Measurements from ENCODE around the gene NDUFS3. TPM values are rescaled to one million over a fixed set of nuclear protein-coding genes. Genes with fewer than 3 reads are reported as not detected.
"Not testable (repeated sequence)": the region's sequence is repeated elsewhere in the genome, so short reads cannot be mapped to it uniquely, and the experiment has no call there.

The NDUFS3 gene
- total RNA-seq, 2 donors from 2014 or later = 69.6 to 77.7 TPM

DNA sequence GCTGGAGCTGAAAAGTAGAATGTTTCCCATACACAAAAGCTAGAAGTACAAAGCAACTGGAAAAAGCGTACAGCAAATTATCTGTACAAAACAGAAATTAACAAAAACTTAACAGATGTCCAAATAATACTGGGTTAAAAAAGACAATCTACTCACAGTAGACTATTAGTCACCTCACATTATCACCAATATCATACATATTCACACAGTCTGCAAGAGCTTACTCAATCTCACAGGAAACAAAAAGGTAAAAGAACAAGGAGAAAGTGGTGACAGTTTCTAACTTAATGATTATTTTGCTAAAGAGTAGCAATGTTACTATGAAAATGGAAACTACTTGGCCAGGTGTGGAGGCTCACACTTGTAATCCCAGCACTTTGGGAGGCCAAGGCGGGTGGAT is 37.8 kb upstream of the NDUFS3 start:
- Histone ChIP-seq H3K36me3 (no peaks in the 10 kb centered on the region), H3K4me3 (no peak overlapping the region), H3K27me3 (replicated peaks; ENCODE audit: insufficient read depth) (no peaks in the 10 kb centered on the region), H3K9me3 (no peaks in the 10 kb centered on the region), H3K4me1 (replicated peaks) (no peaks in the 10 kb centered on the region), H3K27ac (no peak overlapping the region)
- intact Hi-C loops (cut with DNase I) = no loop called here
- no peak for DNase-seq (ENCODE audit: low spot score)
- TF ChIP-seq POLR2A (IDR thresholded peaks at IDR 0.05) (no peak), POLR2AphosphoS5 (IDR thresholded peaks at IDR 0.05) (no peak)
- TF ChIP-seq, protein P1, sequence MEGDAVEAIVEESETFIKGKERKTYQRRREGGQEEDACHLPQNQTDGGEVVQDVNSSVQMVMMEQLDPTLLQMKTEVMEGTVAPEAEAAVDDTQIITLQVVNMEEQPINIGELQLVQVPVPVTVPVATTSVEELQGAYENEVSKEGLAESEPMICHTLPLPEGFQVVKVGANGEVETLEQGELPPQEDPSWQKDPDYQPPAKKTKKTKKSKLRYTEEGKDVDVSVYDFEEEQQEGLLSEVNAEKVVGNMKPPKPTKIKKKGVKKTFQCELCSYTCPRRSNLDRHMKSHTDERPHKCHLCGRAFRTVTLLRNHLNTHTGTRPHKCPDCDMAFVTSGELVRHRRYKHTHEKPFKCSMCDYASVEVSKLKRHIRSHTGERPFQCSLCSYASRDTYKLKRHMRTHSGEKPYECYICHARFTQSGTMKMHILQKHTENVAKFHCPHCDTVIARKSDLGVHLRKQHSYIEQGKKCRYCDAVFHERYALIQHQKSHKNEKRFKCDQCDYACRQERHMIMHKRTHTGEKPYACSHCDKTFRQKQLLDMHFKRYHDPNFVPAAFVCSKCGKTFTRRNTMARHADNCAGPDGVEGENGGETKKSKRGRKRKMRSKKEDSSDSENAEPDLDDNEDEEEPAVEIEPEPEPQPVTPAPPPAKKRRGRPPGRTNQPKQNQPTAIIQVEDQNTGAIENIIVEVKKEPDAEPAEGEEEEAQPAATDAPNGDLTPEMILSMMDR (IDR thresholded peaks at IDR 0.05) = no peak
- WGBS = 97% methylated on average over 2 of the region's 2 CpGs

DNA sequence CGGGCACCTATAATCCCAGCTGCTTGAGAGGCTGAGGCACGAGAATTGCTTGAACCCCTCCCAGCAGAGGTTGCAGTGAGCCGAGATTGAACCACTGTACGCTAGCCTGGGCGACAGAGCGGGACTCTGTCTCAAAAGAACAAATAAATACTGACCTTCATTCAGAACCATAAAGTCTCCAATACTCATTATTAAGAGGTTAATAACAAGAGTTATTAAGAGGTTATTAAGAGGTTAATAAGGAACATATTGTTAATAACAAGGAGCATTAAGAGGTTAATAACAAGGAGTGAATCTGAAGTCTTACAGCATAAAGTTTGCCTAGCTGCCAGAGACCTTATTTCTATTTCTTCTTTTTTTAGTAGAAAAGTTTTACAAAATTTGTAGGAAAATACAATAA is 33.6 kb upstream of the NDUFS3 start:
- no peak for DNase-seq (ENCODE audit: low spot score)
- H3K4me1 ChIP-seq (replicated peaks) = no peaks in the 10 kb centered on the region
- intact Hi-C loops (cut with DNase I) = no loop called here
- H3K9me3 ChIP-seq = no peaks in the 10 kb centered on the region
- H3K4me3 ChIP-seq = no peak overlapping the region
- WGBS = 94% methylated on average over 6 of the region's 6 CpGs
- TF ChIP-seq, protein P1 (IDR thresholded peaks at IDR 0.05) = no peak
- TF ChIP-seq POLR2AphosphoS5 (IDR thresholded peaks at IDR 0.05) = no peak
- no peak for TF ChIP-seq POLR2A (IDR thresholded peaks at IDR 0.05)
- no peaks in the 10 kb centered on the region for H3K27me3 ChIP-seq (replicated peaks; ENCODE audit: insufficient read depth)
- H3K27ac ChIP-seq = no peak overlapping the region
- no peaks in the 10 kb centered on the region for H3K36me3 ChIP-seq

DNA sequence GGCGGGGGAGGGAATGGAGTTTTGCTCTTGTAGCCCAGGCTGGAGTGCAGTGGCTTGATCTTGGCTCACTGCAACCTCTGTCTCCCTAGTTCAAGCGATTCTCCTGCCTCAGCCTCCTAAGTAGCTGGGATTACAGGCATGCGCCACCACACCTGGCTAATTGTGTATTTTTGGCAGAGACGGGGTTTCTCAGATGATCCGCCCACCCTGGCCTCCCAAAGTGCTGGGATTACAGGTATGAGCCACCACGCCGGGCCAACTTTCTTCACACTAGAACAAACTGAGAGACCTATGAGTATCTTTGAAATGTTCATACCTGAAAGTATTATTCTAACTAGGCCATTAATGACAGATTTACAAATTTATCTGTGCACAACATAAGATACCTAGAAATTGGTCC is 32.6 kb upstream of the NDUFS3 start:
- H3K9me3 ChIP-seq; DNase-seq (ENCODE audit: low spot score); H3K4me3 ChIP-seq; H3K4me1 ChIP-seq (replicated peaks); H3K27ac ChIP-seq; intact Hi-C loops (cut with DNase I); H3K27me3 ChIP-seq (replicated peaks; ENCODE audit: insufficient read depth); H3K36me3 ChIP-seq: not testable (repeated sequence)
- WGBS = 90% methylated on average over 7 of the region's 7 CpGs

DNA sequence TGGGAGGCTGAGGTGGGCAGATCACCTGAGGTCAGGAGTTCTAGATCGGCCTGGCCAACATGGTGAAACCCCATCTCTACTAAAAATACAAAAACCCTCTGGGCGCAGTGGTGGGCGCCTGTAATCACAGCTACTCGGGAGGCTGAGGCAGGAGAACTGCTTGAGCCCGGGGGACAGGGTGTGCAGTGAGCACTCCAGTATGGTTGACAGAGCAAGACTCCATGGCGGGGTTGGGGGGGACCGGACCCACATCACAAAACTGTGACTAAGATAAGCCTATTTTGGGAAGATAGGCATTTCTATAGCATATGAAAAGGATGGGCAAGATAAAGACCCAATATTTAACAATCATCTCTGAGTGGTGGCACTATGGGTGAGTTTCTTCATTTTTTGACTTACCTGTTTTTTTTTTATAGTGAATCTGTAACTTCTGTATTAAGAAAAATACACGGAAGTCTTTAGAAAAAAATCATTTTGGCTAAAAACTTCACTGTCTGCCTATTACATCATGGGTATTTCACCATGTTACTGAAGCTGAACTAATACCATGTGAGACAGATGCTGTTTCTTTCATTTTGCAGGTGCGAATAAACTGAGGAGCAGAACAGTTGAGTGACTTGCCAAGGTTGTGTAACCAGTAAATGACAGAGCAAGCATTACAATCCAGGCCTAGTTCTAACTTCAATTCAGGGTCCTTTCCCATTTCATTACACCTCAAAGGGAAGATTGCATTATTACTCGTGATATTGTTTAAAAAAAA is 28.4 kb upstream of the NDUFS3 start:
- H3K4me3 ChIP-seq = no peak overlapping the region
- no peaks in the 10 kb centered on the region for H3K36me3 ChIP-seq
- H3K27me3 ChIP-seq (replicated peaks; ENCODE audit: insufficient read depth) = no peaks in the 10 kb centered on the region
- H3K4me1 ChIP-seq (replicated peaks) = no peaks in the 10 kb centered on the region
- 84% methylated on average over 10 of the region's 10 CpGs for WGBS
- TF ChIP-seq, protein P1 (IDR thresholded peaks at IDR 0.05) = no peak
- no peak for TF ChIP-seq POLR2AphosphoS5 (IDR thresholded peaks at IDR 0.05)
- no peak for TF ChIP-seq POLR2A (IDR thresholded peaks at IDR 0.05)
- no peaks in the 10 kb centered on the region for H3K9me3 ChIP-seq
- DNase-seq (ENCODE audit: low spot score) = no peak
- H3K27ac ChIP-seq = no peak overlapping the region
- intact Hi-C loops (cut with DNase I) = loop anchor here (5.0 to 10.0 kb wide), 2 partner anchors 83 to 146 kb away; partner anchors contain the start of gene SLC39A13

DNA sequence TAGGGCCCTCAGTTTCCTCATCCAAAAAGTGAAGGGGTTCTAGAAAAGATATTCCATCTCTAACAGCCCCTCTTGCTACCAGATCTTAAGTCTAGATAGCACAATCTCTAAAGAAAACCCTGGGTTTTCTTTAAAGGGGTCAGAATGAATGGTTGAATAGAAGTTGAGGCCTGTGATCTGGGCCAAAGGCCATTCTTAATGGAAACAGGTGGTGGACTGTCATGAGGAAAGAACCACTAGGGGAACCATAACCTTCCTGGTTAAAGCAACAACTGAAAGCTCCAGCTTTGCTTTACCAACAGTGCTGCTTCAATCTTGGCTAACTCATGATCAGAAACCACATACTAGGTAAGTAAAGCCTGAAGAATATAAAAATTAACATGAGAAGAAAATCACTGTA is 27.8 kb upstream of the NDUFS3 start:
- intact Hi-C loops (cut with DNase I) = loop anchor here (5.0 to 10.0 kb wide), 2 partner anchors 84 to 146 kb away; partner anchors contain the start of gene SLC39A13

More for the DNA sequence above, 27.8 kb upstream of the NDUFS3 start:
- Histone ChIP-seq H3K9me3 (no peaks in the 10 kb centered on the region), H3K4me1 (replicated peaks) (no peaks in the 10 kb centered on the region), H3K4me3 (no peak overlapping the region), H3K36me3 (no peaks in the 10 kb centered on the region), H3K27ac (no peak overlapping the region), H3K27me3 (replicated peaks; ENCODE audit: insufficient read depth) (no peaks in the 10 kb centered on the region)
- TF ChIP-seq, protein P1 (IDR thresholded peaks at IDR 0.05) = peak in 1 of 4 experiments; percentile 28
- TF ChIP-seq POLR2A (IDR thresholded peaks at IDR 0.05) = no peak
- no peak for DNase-seq (ENCODE audit: low spot score)
